RWPE2 (cell line): Measurements from ENCODE around the gene EHD3.
"Not testable (repeated sequence)": the region's sequence is repeated elsewhere in the genome, so short reads cannot be mapped to it uniquely, and the experiment has no call there.

Source experiments
- ATAC-seq: fragments of 200-7000 bp; cut with Tn5 transposase; 3 replicates; pipeline ENCODE4 v1.9.1; 2021; ENCODE audit warnings: low read depth
- DNase-seq: peaks from one replicate; pipeline ENCODE4 v3.0.0-alpha.2; 2020; ENCODE audit warnings: low spot score
- H3K27ac ChIP-seq: fragments of 450-650 bp; 2 replicates; pipeline ENCODE4 v1.5.1; 2017; ENCODE audit warnings: mild to moderate bottlenecking; ENCODE audit not compliant: poor library complexity, severe bottlenecking
- H3K27me3 ChIP-seq: fragments of 250-450 bp; sonication (Bioruptor Pico); 2 replicates; pipeline ENCODE4 v1.5.1; 2021; ENCODE audit warnings: mild to moderate bottlenecking, moderate library complexity; ENCODE audit not compliant: insufficient read depth, poor library complexity, severe bottlenecking
- H3K36me3 ChIP-seq: fragments of 250-450 bp; sonication (Bioruptor Pico); 2 replicates; pipeline ENCODE4 v1.5.1; 2020; ENCODE audit warnings: low read depth, mild to moderate bottlenecking, moderate library complexity
- H3K4me1 ChIP-seq: fragments of 250-450 bp; sonication (Bioruptor Pico); 2 replicates; pipeline ENCODE4 v1.5.1; 2021; ENCODE audit warnings: mild to moderate bottlenecking, moderate library complexity; ENCODE audit not compliant: insufficient read depth, poor library complexity, severe bottlenecking
- H3K4me3 ChIP-seq: fragments of 250-450 bp; sonication (Bioruptor Pico); 2 replicates; pipeline ENCODE4 v1.5.1; 2021; ENCODE audit warnings: mild to moderate bottlenecking, moderate library complexity; ENCODE audit not compliant: severe bottlenecking
- H3K9me3 ChIP-seq: fragments of 250-450 bp; sonication (Bioruptor Pico); 2 replicates; pipeline ENCODE4 v1.5.1; 2021; ENCODE audit warnings: mild to moderate bottlenecking, moderate library complexity; ENCODE audit not compliant: severe bottlenecking
- CTCF ChIP-seq: fragments of 450-650 bp; IDR thresholded peaks from one replicate; pipeline ENCODE4 v1.5.1; 2017; ENCODE audit warnings: mild to moderate bottlenecking, moderate library complexity; ENCODE audit not compliant: poor library complexity, severe bottlenecking

Gene EHD3

DNA sequence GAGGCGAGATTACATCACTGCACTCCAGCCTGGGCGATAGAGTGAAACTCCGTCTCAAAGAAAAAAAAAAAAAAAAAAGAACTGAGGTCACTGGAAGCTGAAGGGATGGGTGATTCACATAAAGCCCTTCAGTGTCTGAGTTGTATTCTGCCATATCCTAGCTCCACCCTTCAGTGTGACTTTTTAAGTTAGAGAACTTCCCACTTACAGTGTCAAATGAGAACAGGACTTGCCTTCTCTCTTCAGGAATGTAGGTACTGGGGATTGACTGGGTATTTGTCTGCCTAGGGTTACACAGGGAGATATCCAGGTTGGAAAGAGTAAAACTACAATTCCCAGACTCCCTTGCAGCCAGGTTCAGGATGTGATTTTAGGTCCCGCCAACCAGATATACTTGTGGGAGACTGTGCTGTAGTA lies 37.9 kb downstream of the EHD3 start:
- Histone ChIP-seq H3K27me3 (no peaks in the 10 kb centered on the region), H3K4me3 (no peak overlapping the region), H3K36me3 (no peaks in the 10 kb centered on the region), H3K4me1 (peaks cover 3% of the 10 kb centered on the region), H3K27ac (no peak overlapping the region), H3K9me3 (no peaks in the 10 kb centered on the region)
- DNase-seq (no peak), ATAC-seq (no peak)
- no peak for TF ChIP-seq CTCF

DNA sequence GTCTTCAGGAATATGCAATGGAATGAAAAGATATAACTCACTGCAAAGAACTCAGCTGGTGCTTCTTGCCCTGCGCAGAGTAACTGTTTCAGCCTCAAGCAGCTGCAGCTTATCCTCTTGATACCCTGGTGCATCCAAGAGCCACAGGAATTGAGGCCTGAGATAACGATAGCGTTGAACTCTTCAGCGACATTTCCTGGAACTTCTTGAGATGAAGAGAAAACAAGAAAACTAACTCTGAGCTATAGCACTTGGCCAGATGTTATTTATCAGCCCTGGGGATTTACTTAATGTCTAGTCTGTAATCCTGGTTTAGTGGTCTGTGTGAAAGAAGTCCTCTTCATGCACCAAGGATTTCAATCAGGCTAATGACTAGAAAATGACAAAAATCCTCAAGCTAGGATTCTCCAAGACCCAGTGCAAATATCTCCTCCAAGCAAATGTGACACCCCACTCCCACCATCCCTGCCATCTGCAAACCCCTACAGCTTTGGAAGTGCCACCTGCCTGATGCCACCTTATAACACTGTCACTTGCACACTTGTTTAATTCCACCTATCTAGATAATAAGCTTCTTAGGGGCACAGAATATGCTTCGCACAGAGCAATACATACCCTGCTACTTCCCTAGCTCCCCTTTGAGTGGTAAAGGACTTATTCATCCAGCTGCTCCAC lies 40.6 kb downstream of the EHD3 start:
- ATAC-seq = no peak
- Histone ChIP-seq H3K36me3 (no peaks in the 10 kb centered on the region), H3K4me3 (no peak overlapping the region), H3K27me3 (no peaks in the 10 kb centered on the region), H3K9me3 (no peaks in the 10 kb centered on the region), H3K4me1 (peaks cover 3% of the 10 kb centered on the region), H3K27ac (no peak overlapping the region)
- DNase-seq = no peak
- no peak for TF ChIP-seq CTCF

GRCh38 chr2:31275976-31276375 lies 42.0 kb downstream of the EHD3 start:
- Histone ChIP-seq H3K27me3 (no peaks in the 10 kb centered on the region), H3K4me1 (no peaks in the 10 kb centered on the region), H3K4me3 (no peak overlapping the region), H3K9me3 (no peaks in the 10 kb centered on the region), H3K36me3 (no peaks in the 10 kb centered on the region), H3K27ac (no peak overlapping the region)
- no peak for ATAC-seq
- DNase-seq = no peak
- TF ChIP-seq CTCF = no peak

- no peak for TF ChIP-seq CTCF
- no peaks in the 10 kb centered on the region for H3K27me3 ChIP-seq
- no peak overlapping the region for H3K27ac ChIP-seq
- DNase-seq (no peak), ATAC-seq (no peak)
- H3K36me3 ChIP-seq = no peaks in the 10 kb centered on the region
- H3K4me3 ChIP-seq = no peak overlapping the region
- H3K9me3 ChIP-seq = no peaks in the 10 kb centered on the region
- no peaks in the 10 kb centered on the region for H3K4me1 ChIP-seq
Measured at GRCh38 chr2:31277621-31278020, 43.7 kb downstream of the EHD3 start.

DNA sequence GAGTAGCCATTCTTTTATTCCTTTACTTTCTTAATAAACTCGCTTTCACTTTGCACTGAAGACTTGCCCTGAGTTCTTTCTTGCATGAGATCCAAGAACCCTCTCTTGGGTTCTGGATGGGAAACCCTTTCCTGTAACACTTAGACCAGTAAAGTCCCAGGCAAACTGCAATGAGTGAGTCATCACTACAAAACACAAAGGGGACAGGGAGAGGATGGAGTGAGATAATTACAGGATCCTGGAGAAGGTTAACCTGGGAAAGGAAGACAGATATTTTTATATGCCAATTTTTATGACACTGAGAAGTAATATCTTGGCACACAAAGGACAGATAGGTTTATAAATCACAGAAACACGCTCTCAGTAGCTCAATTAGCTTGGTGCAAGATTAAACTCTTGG lies 48.7 kb downstream of the EHD3 start:
- no peak for TF ChIP-seq CTCF
- Histone ChIP-seq H3K27ac (no peak overlapping the region), H3K4me1 (peaks cover 5% of the 10 kb centered on the region), H3K4me3 (no peak overlapping the region), H3K27me3 (no peaks in the 10 kb centered on the region), H3K9me3 (no peaks in the 10 kb centered on the region), H3K36me3 (no peaks in the 10 kb centered on the region)
- DNase-seq = no peak
- ATAC-seq = no peak

- not testable (repeated sequence) for ATAC-seq, H3K27ac ChIP-seq
Measured at GRCh38 chr2:31283193-31283919, 49.4 kb downstream of the EHD3 start.

More at GRCh38 chr2:31283193-31283919, 49.4 kb downstream of the EHD3 start:
- DNase-seq, H3K4me3 ChIP-seq, H3K4me1 ChIP-seq, H3K9me3 ChIP-seq, H3K27me3 ChIP-seq, H3K36me3 ChIP-seq: not testable (repeated sequence)
